H9 (cell line): ENCODE measurements around the gene MLLT3. TPM values are rescaled to one million over a fixed set of nuclear protein-coding genes. Genes with fewer than 3 reads are reported as not detected.
A peak's percentile ranks its signal among the peaks of the same experiment; 100 is the strongest.
"Not testable (repeated sequence)": the region's sequence is repeated elsewhere in the genome, so short reads cannot be mapped to it uniquely, and the experiment has no call there.

Experiments used
- DNase-seq: peaks from one replicate; pipeline ENCODE4 v3.0.0-alpha.2; 2017
- H2AFZ ChIP-seq: one replicate; pipeline ENCODE4 v1.6.1; 2013; ENCODE audit warnings: mild to moderate bottlenecking, low read length, control low read depth, moderate library complexity
- H2AK5ac ChIP-seq: 2 replicates; pipeline ENCODE4 v1.6.1; 2013; ENCODE audit warnings: low read length, control low read depth, mixed read lengths; ENCODE audit not compliant: insufficient read length
- H2BK120ac ChIP-seq: one replicate; pipeline ENCODE4 v1.6.1; 2013; ENCODE audit warnings: low read depth, mild to moderate bottlenecking, low read length, control low read depth, inconsistent platforms; ENCODE audit not compliant: poor library complexity, severe bottlenecking
- H2BK12ac ChIP-seq: 2 replicates; pipeline ENCODE4 v1.6.1; 2013; ENCODE audit warnings: low read length, control low read depth, mixed read lengths, low read depth; ENCODE audit not compliant: insufficient read length
- H2BK15ac ChIP-seq: 2 replicates; pipeline ENCODE4 v1.6.1; 2013; ENCODE audit warnings: low read depth, low read length, control low read depth
- H2BK20ac ChIP-seq: one replicate; pipeline ENCODE4 v1.6.1; 2013; ENCODE audit warnings: low read depth, mild to moderate bottlenecking, low read length, control low read depth, inconsistent platforms; ENCODE audit not compliant: poor library complexity, severe bottlenecking
- H2BK5ac ChIP-seq: 2 replicates; pipeline ENCODE4 v1.6.1; 2013; ENCODE audit warnings: low read length, control low read depth, mixed read lengths; ENCODE audit not compliant: insufficient read length
- H3K14ac ChIP-seq: 2 replicates; pipeline ENCODE4 v1.6.1; 2013; ENCODE audit warnings: low read length, control low read depth; ENCODE audit not compliant: insufficient read depth
- H3K18ac ChIP-seq: 2 replicates; pipeline ENCODE4 v1.6.1; 2013; ENCODE audit warnings: low read depth, mild to moderate bottlenecking, mixed read lengths, low read length, control low read depth; ENCODE audit not compliant: insufficient read length
- H3K23ac ChIP-seq: 2 replicates; pipeline ENCODE4 v1.6.1; 2013; ENCODE audit warnings: low read length, control low read depth, mixed read lengths, low read depth; ENCODE audit not compliant: insufficient read length
- H3K23me2 ChIP-seq: 2 replicates; pipeline ENCODE4 v1.6.1; 2013; ENCODE audit warnings: low read depth, mild to moderate bottlenecking, mixed read lengths, low read length, control low read depth; ENCODE audit not compliant: insufficient read length, poor library complexity, severe bottlenecking
- H3K27ac ChIP-seq: 2 replicates; pipeline ENCODE4 v1.5.1; 2013; ENCODE audit warnings: low read length, control low read depth, mixed read lengths, low read depth; ENCODE audit not compliant: insufficient read length
- H3K27me3 ChIP-seq: 2 replicates; pipeline ENCODE4 v1.6.1; 2013; ENCODE audit warnings: low read length, control low read depth, inconsistent platforms; ENCODE audit not compliant: insufficient read depth
- H3K4ac ChIP-seq: 2 replicates; pipeline ENCODE4 v1.6.1; 2013; ENCODE audit warnings: low read depth, mild to moderate bottlenecking, control low read depth, inconsistent platforms, low read length, moderate library complexity
- H3K4me1 ChIP-seq: 2 replicates; pipeline ENCODE4 v1.6.1; 2013; ENCODE audit warnings: low read length, control low read depth, inconsistent platforms; ENCODE audit not compliant: insufficient read depth
- H3K4me2 ChIP-seq: 2 replicates; pipeline ENCODE4 v1.6.1; 2013; ENCODE audit warnings: low read length, control low read depth, mixed read lengths; ENCODE audit not compliant: insufficient read length, insufficient read depth
- H3K56ac ChIP-seq: 2 replicates; pipeline ENCODE4 v1.6.1; 2013; ENCODE audit warnings: low read depth, mild to moderate bottlenecking, mixed read lengths, low read length, control low read depth; ENCODE audit not compliant: insufficient read length
- H3K79me1 ChIP-seq: 2 replicates; pipeline ENCODE4 v1.6.1; 2013; ENCODE audit warnings: low read depth, mild to moderate bottlenecking, moderate library complexity, low read length, control low read depth, inconsistent platforms; ENCODE audit not compliant: insufficient read depth, poor library complexity, severe bottlenecking
- H3K79me2 ChIP-seq: 2 replicates; pipeline ENCODE4 v1.6.1; 2013; ENCODE audit warnings: low read length, control low read depth, inconsistent platforms; ENCODE audit not compliant: insufficient read depth
- H3K9ac ChIP-seq: 2 replicates; pipeline ENCODE4 v1.6.1; 2013; ENCODE audit warnings: low read length, control low read depth, mixed read lengths; ENCODE audit not compliant: insufficient read length; ENCODE audit errors: extremely low read depth
- H3K9me3 ChIP-seq: one replicate; pipeline ENCODE4 v1.6.1; 2013; ENCODE audit warnings: low read depth, low read length, inconsistent platforms; ENCODE audit not compliant: control insufficient read depth
- H3T11ph ChIP-seq: one replicate; pipeline ENCODE4 v1.6.1; 2013; ENCODE audit warnings: mild to moderate bottlenecking, low read length, control low read depth, inconsistent platforms
- H4K20me1 ChIP-seq: one replicate; pipeline ENCODE4 v1.6.1; 2013; ENCODE audit not compliant: control insufficient read depth, insufficient read length, insufficient read depth
- H4K5ac ChIP-seq: 2 replicates; pipeline ENCODE4 v1.6.1; 2013; ENCODE audit warnings: low read depth, mild to moderate bottlenecking, mixed read lengths, low read length, control low read depth; ENCODE audit not compliant: insufficient read length
- H4K8ac ChIP-seq: replicated peaks from 2 replicates; pipeline ENCODE4 v1.6.1; 2013; ENCODE audit warnings: low read length, control low read depth, mixed read lengths, low read depth; ENCODE audit not compliant: insufficient read length
- H4K91ac ChIP-seq: 2 replicates; pipeline ENCODE4 v1.6.1; 2013; ENCODE audit warnings: low read depth, mild to moderate bottlenecking, moderate library complexity, mixed read lengths, low read length, control low read depth; ENCODE audit not compliant: insufficient read length
- H3K27ac Mint-ChIP-seq, 3 experiments: 2 replicates in 2 of 3; 3 replicates in 1 of 3; pipeline ENCODE4 v1.8.0; 2020 to 2021; ENCODE audit warnings: mixed read lengths in 3 of 3, mild to moderate bottlenecking in 1 of 3, moderate library complexity in 1 of 3
- H3K27me3 Mint-ChIP-seq: 2 replicates; pipeline ENCODE4 v1.8.0; 2021; ENCODE audit warnings: low read depth, mild to moderate bottlenecking, moderate library complexity, mixed read lengths
- H3K36me3 Mint-ChIP-seq, 3 experiments: 2 replicates in 2 of 3; 3 replicates in 1 of 3; pipeline ENCODE4 v1.8.0; 2020 to 2021; ENCODE audit warnings: low read depth in 3 of 3, mixed read lengths in 3 of 3; ENCODE audit not compliant: insufficient read depth in 1 of 3
- H3K4me1 Mint-ChIP-seq, 2 experiments: 2 replicates each; pipeline ENCODE4 v1.8.0; 2020; ENCODE audit warnings: mixed read lengths in 2 of 2
- H3K4me3 Mint-ChIP-seq, 2 experiments: 2 replicates in 1 of 2; 3 replicates in 1 of 2; pipeline ENCODE4 v1.8.0; 2020 to 2021; ENCODE audit warnings: mild to moderate bottlenecking in 2 of 2, mixed read lengths in 2 of 2, moderate library complexity in 1 of 2
- H3K9me3 Mint-ChIP-seq, 2 experiments: 2 replicates in 1 of 2; 3 replicates in 1 of 2; pipeline ENCODE4 v1.8.0; 2020; ENCODE audit warnings: mild to moderate bottlenecking in 2 of 2, mixed read lengths in 2 of 2, moderate library complexity in 1 of 2
- CTCF ChIP-seq: fragments of 200-600 bp; sonication (generic); conservative IDR thresholded peaks from 3 replicates; pipeline ENCODE4 v1.8.0; 2021; ENCODE audit warnings: antibody characterized with exemption, mild to moderate bottlenecking
- WGBS: extraction: QIAGEN DNeasy Blood & Tissue Kit; methylation state at CpG from one replicate; pipeline ENCODE4 v1.1.7; 2013; ENCODE audit warnings: missing lambda C conversion rate, low lambda C conversion rate, mixed read lengths; ENCODE audit not compliant: insufficient read length; ENCODE audit errors: extremely low coverage; 5-methylcytosine and 5-hydroxymethylcytosine counted together
- total RNA-seq: library from RNA; stranded (reverse); gene quantifications from 2 replicates; pipeline ENCODE4 v1.2.1, GENCODE V29; 2021

The MLLT3 gene
- total RNA-seq, 1 experiment from 2014 or later, result 3.9 TPM

GRCh38 chr9:20658677-20659473, 36.6 kb upstream of the MLLT3 start:
- H3K79me1 ChIP-seq, result peaks cover 2% of the 10 kb centered on the region
- no peak overlapping the region for H3K23ac ChIP-seq
- H3K36me3 Mint-ChIP-seq, result peaks cover 2 to 15% (median 3%) of the 10 kb centered on the region in 3 experiments; a peak in 4 of 7 replicates
- peaks cover 2 to 13% of the 10 kb centered on the region in 2 experiments; a peak in 3 of 5 replicates for H3K9me3 Mint-ChIP-seq
- peaks cover 10% of the 10 kb centered on the region; the same call in 1 of the 2 replicates for H3K79me2 ChIP-seq
- DNase-seq, result no peak
- H3K14ac ChIP-seq, result peak overlapping the region; percentile 90
- no peaks in the 10 kb centered on the region; the same call in 1 of the 2 replicates for H3K27me3 Mint-ChIP-seq
- H2AFZ ChIP-seq, result no peak overlapping the region
- H4K8ac ChIP-seq, result no peak overlapping the region
- H3K9me3 ChIP-seq, result no peaks in the 10 kb centered on the region
- H3K4me1 Mint-ChIP-seq, result peaks cover 6 to 14% of the 10 kb centered on the region in 2 experiments
- H3K56ac ChIP-seq, result no peak overlapping the region
- no peak overlapping the region for H3K4me3 Mint-ChIP-seq
- H3K23me2 ChIP-seq, result peaks cover 10% of the 10 kb centered on the region
- peak overlapping the region; percentile 78 for H3K4me2 ChIP-seq
- H4K5ac ChIP-seq, result peak overlapping the region; percentile 96
- H3T11ph ChIP-seq, result peak overlapping the region; percentile 73
- H2BK20ac ChIP-seq, result no peak overlapping the region
- no CpG with 5 or more reads among the region's 13 CpGs for WGBS
- peaks cover 15% of the 10 kb centered on the region; the same call in 1 of the 2 replicates for H3K4me1 ChIP-seq
- H4K91ac ChIP-seq, result no peak overlapping the region
- no peak for TF ChIP-seq CTCF
- no peak overlapping the region for H3K27ac ChIP-seq
- no peak overlapping the region for H2BK120ac ChIP-seq
- H3K27ac Mint-ChIP-seq, result peak overlapping the region in 1 of 3 experiments; percentile 95
- H3K27me3 ChIP-seq, result no peaks in the 10 kb centered on the region
- H3K4ac ChIP-seq, result no peak overlapping the region; the same call in 1 of the 2 replicates
- no peaks in the 10 kb centered on the region for H4K20me1 ChIP-seq
- no peak overlapping the region for H2BK5ac ChIP-seq
- no peak overlapping the region for H2BK15ac ChIP-seq
- no peak overlapping the region for H2BK12ac ChIP-seq
- H2AK5ac ChIP-seq, result no peak overlapping the region
- H3K18ac ChIP-seq, result peak overlapping the region; percentile 88
- peak overlapping the region; percentile 64 for H3K9ac ChIP-seq

- not testable (repeated sequence) for H3K18ac ChIP-seq, H3K56ac ChIP-seq, H2AFZ ChIP-seq, H3K4me1 Mint-ChIP-seq, H3K79me1 ChIP-seq, H3K23ac ChIP-seq, H2AK5ac ChIP-seq, H2BK120ac ChIP-seq, H3K27ac ChIP-seq, H2BK20ac ChIP-seq, H4K20me1 ChIP-seq, H4K91ac ChIP-seq, H2BK5ac ChIP-seq, H3K4ac ChIP-seq, DNase-seq, H3K9me3 ChIP-seq, H3K4me3 Mint-ChIP-seq, H3K27me3 ChIP-seq, H3T11ph ChIP-seq, H2BK12ac ChIP-seq, H4K8ac ChIP-seq, H4K5ac ChIP-seq, H3K27me3 Mint-ChIP-seq, H2BK15ac ChIP-seq
- H3K14ac ChIP-seq, result peak overlapping the region; percentile 90
- peaks cover 15% of the 10 kb centered on the region; the same call in 1 of the 2 replicates for H3K4me1 ChIP-seq
- H3K23me2 ChIP-seq, result peaks cover 10% of the 10 kb centered on the region
- WGBS, result no CpG with 5 or more reads among the region's 27 CpGs
- peaks cover 10% of the 10 kb centered on the region; the same call in 1 of the 2 replicates for H3K79me2 ChIP-seq
- Mint-ChIP-seq H3K27ac (peak overlapping the region in 1 of 3 experiments; percentile 95), H3K36me3 (peaks cover 2 to 15% (median 3%) of the 10 kb centered on the region in 3 experiments; a peak in 4 of 7 replicates), H3K9me3 (peaks cover 2 to 13% of the 10 kb centered on the region in 2 experiments; a peak in 3 of 5 replicates)
- H3K9ac ChIP-seq, result peak overlapping the region; percentile 64
- peak overlapping the region; percentile 78 for H3K4me2 ChIP-seq
Measured at GRCh38 chr9:20658246-20658667, 36.0 kb upstream of the MLLT3 start.
